ENCODE results near the gene ICOSLG.
"Not testable (repeated sequence)": the region's sequence is repeated elsewhere in the genome, so short reads cannot be mapped to it uniquely, and the experiment has no call there.

- TF ChIP-seq POLR2A, CTCF, EP300, POLR2AphosphoS5 (IDR thresholded peaks at IDR 0.05): not testable (repeated sequence)
Observed at GRCh38 chr21:44228109-44228508, 12.6 kb downstream of the ICOSLG start.
